ENCODE data around the gene SPRY4. TPM values are rescaled to one million over a fixed set of nuclear protein-coding genes. Genes with fewer than 3 reads are reported as not detected.

SPRY4 gene
- total RNA-seq, 1 experiment from 2014 or later: 35.6 TPM

DNA sequence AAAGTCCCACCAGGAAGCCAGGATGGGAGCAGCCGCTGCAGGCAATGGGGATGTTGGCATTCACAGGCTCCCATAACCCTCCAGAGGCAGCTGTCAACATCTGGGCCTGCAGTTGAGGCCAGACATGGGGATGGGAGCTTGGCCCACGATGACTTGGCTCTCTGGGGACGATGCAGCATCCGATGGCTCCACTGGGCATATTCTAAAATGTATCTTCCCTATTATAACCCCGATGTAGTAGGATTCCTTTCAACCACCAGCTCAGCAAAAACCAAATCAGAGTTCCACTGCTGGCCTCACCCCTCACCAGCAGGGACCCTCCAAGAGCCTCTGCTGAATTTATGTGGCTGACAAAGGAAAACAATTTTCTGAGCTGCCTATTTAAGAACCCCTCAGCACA lies 7.1 kb downstream of the SPRY4 start:
- no peak for DNase-seq (ENCODE audit: low read depth, low spot score)

DNA sequence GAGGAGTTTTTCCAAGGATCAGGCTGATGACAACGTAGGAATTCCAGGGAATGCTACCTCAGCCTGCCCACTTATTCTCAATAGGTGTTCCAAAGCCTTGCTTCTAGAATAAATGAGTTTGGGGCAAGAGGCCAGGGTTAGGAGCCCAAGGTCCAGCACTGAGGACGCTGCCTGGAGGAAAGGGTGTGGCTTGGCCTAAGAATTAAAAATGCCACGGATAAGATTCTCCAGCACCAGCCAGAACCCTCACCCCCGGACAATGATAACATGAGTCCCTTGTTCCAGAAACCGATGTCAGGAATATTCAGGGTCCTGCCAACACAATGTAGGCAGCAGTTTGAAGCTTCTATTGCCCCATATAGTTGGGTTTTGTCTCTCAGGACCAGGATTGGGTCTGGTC lies 7.6 kb downstream of the SPRY4 start:
- DNase-seq (ENCODE audit: low read depth, low spot score): no peak
- in situ Hi-C loops (cut with HindIII; ENCODE audit: low pct_unique_long_range_greater_than_20kb, low sequenced_read_pairs): no loop called here

More for the DNA sequence above, 7.1 kb downstream of the SPRY4 start:
- TF ChIP-seq, protein P1, sequence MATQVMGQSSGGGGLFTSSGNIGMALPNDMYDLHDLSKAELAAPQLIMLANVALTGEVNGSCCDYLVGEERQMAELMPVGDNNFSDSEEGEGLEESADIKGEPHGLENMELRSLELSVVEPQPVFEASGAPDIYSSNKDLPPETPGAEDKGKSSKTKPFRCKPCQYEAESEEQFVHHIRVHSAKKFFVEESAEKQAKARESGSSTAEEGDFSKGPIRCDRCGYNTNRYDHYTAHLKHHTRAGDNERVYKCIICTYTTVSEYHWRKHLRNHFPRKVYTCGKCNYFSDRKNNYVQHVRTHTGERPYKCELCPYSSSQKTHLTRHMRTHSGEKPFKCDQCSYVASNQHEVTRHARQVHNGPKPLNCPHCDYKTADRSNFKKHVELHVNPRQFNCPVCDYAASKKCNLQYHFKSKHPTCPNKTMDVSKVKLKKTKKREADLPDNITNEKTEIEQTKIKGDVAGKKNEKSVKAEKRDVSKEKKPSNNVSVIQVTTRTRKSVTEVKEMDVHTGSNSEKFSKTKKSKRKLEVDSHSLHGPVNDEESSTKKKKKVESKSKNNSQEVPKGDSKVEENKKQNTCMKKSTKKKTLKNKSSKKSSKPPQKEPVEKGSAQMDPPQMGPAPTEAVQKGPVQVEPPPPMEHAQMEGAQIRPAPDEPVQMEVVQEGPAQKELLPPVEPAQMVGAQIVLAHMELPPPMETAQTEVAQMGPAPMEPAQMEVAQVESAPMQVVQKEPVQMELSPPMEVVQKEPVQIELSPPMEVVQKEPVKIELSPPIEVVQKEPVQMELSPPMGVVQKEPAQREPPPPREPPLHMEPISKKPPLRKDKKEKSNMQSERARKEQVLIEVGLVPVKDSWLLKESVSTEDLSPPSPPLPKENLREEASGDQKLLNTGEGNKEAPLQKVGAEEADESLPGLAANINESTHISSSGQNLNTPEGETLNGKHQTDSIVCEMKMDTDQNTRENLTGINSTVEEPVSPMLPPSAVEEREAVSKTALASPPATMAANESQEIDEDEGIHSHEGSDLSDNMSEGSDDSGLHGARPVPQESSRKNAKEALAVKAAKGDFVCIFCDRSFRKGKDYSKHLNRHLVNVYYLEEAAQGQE (IDR thresholded peaks at IDR 0.05; ENCODE audit: insufficient read depth in 1 of 2, low read depth in 2 of 2, low read length in 1 of 2): no peak
- TF ChIP-seq, protein P2, sequence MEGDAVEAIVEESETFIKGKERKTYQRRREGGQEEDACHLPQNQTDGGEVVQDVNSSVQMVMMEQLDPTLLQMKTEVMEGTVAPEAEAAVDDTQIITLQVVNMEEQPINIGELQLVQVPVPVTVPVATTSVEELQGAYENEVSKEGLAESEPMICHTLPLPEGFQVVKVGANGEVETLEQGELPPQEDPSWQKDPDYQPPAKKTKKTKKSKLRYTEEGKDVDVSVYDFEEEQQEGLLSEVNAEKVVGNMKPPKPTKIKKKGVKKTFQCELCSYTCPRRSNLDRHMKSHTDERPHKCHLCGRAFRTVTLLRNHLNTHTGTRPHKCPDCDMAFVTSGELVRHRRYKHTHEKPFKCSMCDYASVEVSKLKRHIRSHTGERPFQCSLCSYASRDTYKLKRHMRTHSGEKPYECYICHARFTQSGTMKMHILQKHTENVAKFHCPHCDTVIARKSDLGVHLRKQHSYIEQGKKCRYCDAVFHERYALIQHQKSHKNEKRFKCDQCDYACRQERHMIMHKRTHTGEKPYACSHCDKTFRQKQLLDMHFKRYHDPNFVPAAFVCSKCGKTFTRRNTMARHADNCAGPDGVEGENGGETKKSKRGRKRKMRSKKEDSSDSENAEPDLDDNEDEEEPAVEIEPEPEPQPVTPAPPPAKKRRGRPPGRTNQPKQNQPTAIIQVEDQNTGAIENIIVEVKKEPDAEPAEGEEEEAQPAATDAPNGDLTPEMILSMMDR (IDR thresholded peaks at IDR 0.05): peak; percentile 42; the same call in 1 of the 2 replicates
- no TSS peak for BruUV-seq (replicated peaks)
- no peak for ATAC-seq
- intact Hi-C loops (cut with micrococcal nuclease; ENCODE audit: unreplicated experiment): loop anchor here (2.0 kb wide), 1 partner anchor 231 kb away; no protein-coding TSS in a partner anchor
- Histone ChIP-seq H3K36me3 (ENCODE audit: control insufficient read depth, insufficient read depth, low read length) (peaks cover 5% of the 10 kb centered on the region; the same call in 1 of the 2 replicates), H3K9me3 (ENCODE audit: control insufficient read depth, insufficient read depth, low read depth, low read length) (no peaks in the 10 kb centered on the region), H3K27me3 (ENCODE audit: control insufficient read depth, insufficient read depth, low read length) (no peaks in the 10 kb centered on the region), H3K27ac (ENCODE audit: low read length) (peak overlapping the region; percentile 66), H3K4me1 (ENCODE audit: control insufficient read depth, insufficient read depth, low read length) (peaks cover 73% of the 10 kb centered on the region), H3K4me3 (ENCODE audit: low read depth in 2 of 2, low read length in 2 of 2) (no peak overlapping the region)
- POLR2A ChIA-PET: no interaction called here
- in situ Hi-C loops (cut with HindIII; ENCODE audit: low pct_unique_long_range_greater_than_20kb, low sequenced_read_pairs): no loop called here
- CTCF ChIA-PET: interaction anchor here (0.6 kb wide), 1 partner anchor 94 kb away, joined by 3 read pairs; no protein-coding TSS in a partner anchor

More for the DNA sequence above, 7.6 kb downstream of the SPRY4 start:
- CTCF ChIA-PET: no interaction called here
- TF ChIP-seq, protein P1 (IDR thresholded peaks at IDR 0.05; ENCODE audit: insufficient read depth in 1 of 2, low read depth in 2 of 2, low read length in 1 of 2): no peak
- no peak for TF ChIP-seq POLR2AphosphoS5 (IDR thresholded peaks at IDR 0.05; ENCODE audit: low read depth, low read length)
- TF ChIP-seq, protein P2 (IDR thresholded peaks at IDR 0.05): no peak
- no peak for TF ChIP-seq SIN3A (IDR thresholded peaks at IDR 0.05; ENCODE audit: borderline replicate concordance, insufficient read depth, low read depth, low read length)
- TF ChIP-seq TCF7L2 (IDR thresholded peaks at IDR 0.05; ENCODE audit: low read depth, low read length): no peak
- H3K9me3 ChIP-seq (ENCODE audit: control insufficient read depth, insufficient read depth, low read depth, low read length): no peaks in the 10 kb centered on the region
- peaks cover 7% of the 10 kb centered on the region; the same call in 1 of the 2 replicates for H3K36me3 ChIP-seq (ENCODE audit: control insufficient read depth, insufficient read depth, low read length)
- POLR2A ChIA-PET: interaction anchor here (0.7 kb wide), 1 partner anchor 100 kb away, joined by 7 read pairs; no protein-coding TSS in a partner anchor
- peaks cover 72% of the 10 kb centered on the region for H3K4me1 ChIP-seq (ENCODE audit: control insufficient read depth, insufficient read depth, low read length)
- intact Hi-C loops (cut with micrococcal nuclease; ENCODE audit: unreplicated experiment): loop anchor here (2.0 kb wide), 1 partner anchor 232 kb away; no protein-coding TSS in a partner anchor
- H3K27me3 ChIP-seq (ENCODE audit: control insufficient read depth, insufficient read depth, low read length): no peaks in the 10 kb centered on the region
- ATAC-seq: no peak
- peak overlapping the region; percentile 66 for H3K27ac ChIP-seq (ENCODE audit: low read length)
- H3K4me3 ChIP-seq (ENCODE audit: low read depth in 2 of 2, low read length in 2 of 2): peak overlapping the region in 1 of 2 experiments; percentile 9; a peak in 1 of 4 replicates
- no TSS peak for BruUV-seq (replicated peaks)

Data from Panc1 (cell line).